ENCODE results near the gene RBFOX2.
A peak's percentile ranks its signal among the peaks of the same experiment; 100 is the strongest.

RBFOX2 gene

DNA sequence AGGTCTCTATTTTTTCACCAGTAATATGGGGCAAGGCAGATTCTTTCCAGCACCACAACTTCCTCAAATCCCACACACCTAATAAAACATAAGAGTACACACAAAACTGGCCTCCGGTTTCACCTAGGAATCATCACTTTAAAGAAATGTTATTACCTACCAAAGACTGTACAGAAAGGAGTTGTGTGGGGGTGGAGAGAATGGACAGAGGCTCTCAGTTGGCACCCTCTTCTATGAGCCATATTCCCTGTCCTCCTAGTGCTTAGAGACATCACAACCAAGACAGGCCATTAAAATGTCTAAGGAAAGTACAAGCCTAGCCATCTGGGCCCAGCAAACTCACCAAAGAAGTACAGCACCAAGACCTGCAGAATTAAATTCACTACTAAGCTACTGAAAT is 56.1 kb downstream of the RBFOX2 start:
- no peak for DNase-seq (ENCODE audit: low spot score)

DNA sequence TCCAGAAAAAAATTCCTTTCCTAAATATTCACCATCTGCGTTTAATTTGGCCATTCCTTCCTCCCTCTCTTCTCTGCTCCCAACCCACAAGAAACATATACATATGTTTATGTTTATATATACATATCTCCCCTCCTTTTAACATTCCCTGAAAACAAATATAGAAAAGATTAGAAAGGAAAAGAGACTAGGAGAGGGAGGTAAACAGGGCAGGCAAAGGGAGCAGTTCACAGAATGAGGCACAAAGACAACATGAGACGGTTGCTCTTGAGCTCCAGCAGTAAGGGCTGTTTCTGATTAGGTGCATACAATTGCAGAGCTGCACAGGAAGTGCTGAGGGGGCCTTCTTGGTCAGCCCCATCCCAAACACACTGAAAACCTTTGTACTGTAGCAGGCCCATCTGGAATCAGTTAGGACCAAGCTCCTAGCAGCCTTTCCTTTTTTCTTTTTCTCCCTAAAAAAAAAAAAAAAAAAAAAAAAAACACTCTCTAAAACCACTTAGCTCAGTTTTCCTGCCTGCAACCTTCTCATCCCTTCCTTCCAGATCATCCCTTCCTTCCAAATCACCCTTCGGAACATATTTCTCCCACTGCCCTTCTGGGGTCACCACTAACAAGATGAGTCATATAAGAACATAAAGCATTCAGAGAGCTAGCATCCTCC is 57.0 kb downstream of the RBFOX2 start:
- DNase-seq (ENCODE audit: low spot score), result no peak

DNA sequence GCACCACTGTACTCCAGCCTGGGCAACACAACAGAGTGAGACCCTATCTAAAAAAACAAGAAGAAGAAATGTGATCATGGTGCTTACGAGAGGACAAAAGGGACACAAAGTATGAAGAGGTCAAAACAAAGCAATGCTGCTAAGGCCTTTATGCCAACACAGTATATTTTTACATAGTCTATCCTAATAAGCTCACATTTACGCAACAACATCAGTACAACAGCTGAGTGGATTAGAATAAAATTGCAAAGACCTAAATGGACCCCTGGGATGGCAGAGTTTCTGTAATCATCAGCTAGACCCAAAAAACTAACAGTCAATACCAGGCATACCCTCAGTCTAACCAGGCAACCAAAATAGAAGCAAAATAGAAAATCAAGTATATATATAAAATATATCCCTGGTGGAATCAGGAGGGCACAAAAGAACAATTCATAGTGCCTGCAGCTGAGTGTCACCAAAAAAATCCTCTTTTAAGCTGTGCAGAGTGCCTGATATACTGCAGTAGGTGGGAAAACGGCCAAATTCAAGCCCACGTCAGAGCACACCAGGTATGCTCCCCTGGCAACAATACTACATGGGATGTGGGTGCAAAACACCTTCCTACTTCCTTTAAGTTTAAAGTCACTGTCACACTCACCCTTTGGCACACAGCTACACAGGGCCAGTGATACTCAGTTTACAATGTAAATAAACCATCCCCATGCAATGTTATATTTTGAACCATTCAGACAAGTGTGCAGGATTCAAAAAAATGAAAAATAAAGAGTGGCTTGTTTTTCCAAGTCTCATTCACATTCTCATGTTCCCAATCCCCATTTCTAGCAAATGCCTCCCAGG is 57.8 kb downstream of the RBFOX2 start:
- no peak for DNase-seq (ENCODE audit: low spot score)

DNA sequence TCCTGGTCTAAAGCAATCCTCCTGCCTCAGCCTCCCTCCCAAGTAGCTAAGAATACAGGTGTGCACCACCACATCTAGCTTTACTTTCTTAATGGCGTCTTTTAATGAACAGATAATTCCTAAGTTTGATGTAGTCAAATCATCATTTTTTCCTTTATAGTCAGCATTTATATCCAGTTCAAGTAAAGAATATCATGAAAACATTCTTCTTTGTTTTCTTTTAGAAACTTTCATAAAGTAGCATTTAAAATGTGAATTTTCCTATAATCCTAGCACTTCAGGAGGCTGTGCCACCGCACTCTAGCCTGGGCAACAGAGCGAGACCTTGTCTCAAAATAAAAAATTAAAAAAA is 61.6 kb downstream of the RBFOX2 start:
- no peak for DNase-seq (ENCODE audit: low spot score)

DNA sequence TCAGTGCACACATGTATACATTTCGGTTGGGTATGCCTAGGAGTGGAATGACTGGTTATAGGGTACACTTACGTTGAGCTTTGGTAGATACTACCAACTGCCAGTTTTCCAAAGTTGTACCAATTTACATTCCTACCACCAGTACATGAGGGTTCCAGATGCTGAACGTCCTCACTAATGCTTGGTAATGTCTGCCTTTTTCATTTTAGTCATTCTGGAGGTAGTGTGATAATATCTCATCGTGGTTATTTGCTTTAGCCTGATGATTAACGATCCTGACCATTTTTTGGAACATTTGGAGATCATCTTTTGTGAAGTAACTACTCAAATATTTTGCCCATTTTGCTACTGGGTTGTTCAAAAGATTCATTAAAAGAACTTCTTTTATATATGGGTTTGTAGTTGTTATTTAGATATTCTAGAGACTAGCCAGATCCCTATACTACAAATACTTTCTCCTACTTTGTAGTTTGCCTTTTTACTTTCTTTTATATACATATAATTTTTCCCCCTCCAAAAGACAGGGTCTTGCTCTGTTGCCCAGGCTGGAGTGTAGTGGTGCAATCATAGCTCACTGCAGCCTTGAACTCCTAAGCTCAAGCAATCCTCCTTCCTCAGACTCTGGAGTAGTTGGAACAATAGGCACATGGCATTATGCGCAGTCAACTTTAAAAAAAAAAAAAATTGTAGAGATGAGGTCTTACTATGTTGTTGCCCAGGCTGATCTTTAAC is 62.1 kb downstream of the RBFOX2 start:
- no peak for DNase-seq (ENCODE audit: low spot score)

DNA sequence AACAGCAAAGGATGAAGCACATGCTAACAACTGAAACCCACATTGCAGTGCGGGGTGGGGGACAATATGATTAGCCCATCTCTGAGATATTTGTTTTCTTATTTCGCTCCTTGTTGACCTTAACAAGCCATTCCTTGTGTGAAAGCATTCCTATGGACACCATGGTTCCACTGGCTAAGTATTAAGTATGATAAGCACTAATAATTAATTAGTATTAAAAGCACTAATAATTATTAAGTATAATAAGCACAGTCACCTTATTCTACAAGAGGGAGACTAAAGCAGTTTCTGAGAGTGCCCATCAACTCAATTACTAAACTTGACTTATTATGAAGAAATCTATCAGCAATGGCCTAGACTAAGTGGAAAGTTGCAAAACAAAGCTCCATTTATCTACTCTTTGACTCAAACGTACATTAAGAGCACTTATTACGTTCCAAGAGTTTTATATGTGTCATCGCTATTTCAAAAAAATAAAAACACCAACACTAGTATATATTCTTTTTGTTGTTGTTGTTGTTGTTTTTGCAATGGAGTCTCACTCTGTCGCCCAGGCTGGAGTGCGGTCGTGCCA is 65.3 kb downstream of the RBFOX2 start:
- DNase-seq (ENCODE audit: low spot score), result no peak

DNA sequence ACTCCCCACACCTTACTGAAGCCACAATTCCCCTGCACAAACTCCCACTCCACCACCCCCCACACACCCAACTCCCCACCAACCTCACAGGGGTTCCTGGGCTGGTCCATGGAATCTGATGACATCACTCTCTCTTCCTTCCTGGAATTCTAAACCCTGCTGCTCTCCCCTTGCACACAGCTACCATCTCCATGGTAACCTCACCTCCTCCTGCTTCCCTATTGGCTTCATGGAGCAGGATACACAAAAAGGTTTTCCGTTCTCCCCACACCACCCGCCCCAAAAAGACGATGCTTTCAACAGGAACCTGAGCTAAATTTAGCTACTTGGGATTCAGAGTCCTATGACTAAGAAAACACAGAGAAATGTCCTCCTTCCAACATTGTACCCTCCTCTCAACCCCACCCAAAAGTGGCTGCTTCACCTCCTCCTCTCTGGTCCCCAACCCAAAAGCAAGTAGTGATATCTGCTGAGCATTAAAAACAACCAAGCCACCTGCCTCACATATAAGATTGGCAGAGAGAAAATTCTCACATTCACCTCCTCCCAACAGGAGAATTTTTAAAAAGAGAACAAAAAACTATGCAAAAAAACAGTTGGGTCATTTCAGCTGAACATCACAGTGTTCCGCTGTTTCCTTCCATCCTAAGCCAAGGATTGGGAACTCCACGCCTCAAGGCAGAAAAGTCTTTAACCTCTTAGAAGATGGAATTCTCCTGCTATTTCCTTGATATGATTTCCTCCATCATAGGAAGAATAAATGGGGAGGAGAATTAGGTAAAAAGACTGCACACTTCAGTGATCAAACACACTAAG is 66.9 kb downstream of the RBFOX2 start:
- DNase-seq (ENCODE audit: low spot score), result no peak

DNA sequence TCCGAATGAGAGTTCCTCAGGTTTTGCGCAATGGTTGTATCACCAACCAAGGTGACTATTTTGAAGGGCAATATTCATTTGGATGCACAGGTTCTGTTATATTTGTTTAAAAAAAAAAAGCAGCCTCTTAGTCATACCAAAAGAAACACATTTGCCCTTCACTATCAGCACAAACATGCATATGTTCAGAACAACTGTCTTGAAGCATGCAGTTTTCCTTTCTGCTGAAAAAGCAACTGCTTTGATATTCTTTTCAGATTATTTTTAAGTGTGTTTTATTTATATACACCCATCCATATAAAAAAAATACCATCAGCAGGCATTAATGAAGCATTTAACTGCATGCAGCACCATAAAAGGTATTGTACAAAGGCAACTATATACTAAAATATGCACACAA is 67.8 kb downstream of the RBFOX2 start:
- DNase-seq (ENCODE audit: low spot score), result no peak

DNA sequence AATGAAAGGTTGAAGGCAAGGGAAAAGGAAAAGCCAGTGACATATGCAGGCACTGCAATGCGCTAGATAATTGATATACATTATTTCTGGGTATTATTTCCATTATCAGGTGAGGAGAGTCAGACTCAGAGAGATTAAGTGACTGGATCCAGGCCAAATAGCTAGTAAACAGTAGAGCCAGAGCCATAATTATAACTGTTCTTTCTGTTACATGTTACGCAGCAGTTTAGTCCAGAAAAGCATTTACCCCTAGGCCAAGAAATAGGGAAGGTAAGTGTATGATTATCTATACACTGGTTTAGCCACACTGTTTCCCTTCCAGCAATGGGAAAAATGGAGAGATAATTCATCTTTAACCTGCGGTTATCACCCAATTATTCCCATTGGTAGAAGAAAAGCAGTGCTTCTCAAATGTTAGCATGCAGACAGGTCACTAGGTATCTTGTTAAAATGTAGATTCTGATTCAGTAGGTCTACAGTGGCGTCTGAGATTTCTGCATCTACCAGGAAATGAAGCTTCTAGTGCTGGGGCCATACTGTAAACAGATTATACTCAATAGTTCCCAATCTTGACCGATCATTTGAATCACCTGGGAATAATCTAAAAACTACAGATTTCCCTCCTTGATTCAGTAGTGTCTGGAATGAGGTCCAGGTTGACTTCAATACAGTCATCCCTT is 69.4 kb downstream of the RBFOX2 start:
- DNase-seq (ENCODE audit: low spot score), result no peak

DNA sequence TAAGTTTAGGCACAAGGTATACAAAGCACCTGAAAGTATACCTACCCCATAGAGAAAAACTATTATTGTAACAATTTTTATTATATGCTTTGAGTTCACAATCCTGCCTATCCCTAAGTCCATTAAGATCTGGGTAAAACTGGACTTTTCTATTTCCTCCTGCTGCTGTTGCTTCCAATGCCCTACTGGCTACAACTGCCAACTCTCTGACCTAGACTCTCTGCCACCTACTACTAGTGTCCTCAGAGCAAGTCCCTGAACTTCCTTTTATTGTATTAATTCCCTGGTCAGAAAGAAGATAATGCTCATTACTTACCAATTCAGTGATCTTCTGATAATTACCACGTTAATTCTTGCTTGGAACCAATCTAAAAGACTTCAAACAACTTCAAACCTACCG is 70.3 kb downstream of the RBFOX2 start:
- DNase-seq (ENCODE audit: low spot score), result no peak

DNA sequence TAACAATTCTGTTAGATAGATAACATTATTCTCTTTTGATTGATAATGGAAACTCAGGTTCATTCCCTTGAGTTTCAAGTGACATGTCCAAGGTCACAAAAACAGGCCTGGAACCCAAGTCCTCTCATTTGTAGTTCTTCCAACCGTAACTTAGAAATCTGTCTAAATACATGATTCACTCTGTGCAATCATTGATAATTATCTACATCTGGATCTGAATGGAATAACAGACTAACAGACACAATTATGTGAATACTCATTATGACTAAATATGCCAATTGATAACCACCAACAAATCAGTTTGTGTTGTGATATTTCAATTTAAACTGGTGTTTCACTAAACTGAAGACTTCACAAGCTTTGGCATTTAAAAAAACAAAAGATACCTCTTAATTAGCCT is 71.0 kb downstream of the RBFOX2 start:
- DNase-seq (ENCODE audit: low spot score), result no peak

DNA sequence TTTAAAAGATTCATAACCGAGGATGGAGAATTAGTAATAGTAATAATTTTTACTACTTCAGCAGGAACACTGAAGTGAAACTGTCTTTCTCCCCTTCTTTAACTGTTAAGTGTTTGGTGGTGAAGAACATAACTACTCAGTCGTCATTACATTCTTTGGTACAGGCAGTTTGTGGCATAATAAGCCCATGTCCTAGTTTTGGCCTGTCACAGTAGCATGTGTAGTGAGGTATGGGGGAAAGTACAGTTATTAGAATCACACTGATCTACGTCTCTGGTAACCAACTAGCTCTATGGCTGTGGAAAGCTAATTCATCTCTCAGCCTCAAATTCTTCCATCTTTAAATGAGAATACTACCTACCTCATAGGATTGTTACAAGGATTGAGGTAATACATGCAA is 71.8 kb downstream of the RBFOX2 start:
- DNase-seq (ENCODE audit: low spot score), result no peak

DNA sequence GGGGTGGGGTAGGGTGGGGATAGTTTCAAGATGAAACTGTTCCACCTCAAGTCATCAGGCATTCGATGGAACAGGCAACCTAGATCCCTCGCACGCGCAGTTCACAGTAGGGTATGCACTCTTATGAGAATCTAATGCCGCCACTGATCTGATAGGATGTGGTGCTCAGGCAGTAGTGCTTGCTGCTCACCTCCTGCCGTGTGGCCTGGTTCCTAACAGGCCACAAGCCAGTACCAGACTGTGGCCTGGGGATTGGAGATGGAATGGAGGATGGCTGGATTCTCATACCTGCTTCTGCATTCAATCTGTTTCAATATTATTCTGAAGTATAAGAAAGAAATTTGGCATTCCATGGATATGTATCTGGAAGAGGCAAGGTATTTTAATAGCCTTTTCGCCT is 73.1 kb downstream of the RBFOX2 start:
- DNase-seq (ENCODE audit: low spot score), result no peak

DNA sequence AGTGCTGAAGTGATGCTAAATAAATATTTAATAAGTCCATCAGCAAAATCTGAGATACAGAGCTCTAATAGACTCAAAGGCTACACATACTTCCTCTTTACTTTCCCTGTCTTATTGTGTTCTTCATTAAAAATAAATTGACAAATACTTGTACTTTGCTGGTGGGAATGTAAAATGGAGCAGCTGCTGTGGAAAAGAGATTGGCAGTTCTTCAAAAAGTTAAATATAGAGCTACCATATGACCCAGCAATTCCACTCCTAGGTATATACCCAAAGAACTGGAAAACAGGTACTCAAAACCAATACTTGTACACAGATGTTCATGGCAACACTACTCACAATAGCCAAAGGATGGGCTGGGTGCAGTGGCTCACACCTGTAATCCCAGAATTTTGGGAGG is 76.0 kb downstream of the RBFOX2 start:
- no peak for DNase-seq (ENCODE audit: low spot score)

DNA sequence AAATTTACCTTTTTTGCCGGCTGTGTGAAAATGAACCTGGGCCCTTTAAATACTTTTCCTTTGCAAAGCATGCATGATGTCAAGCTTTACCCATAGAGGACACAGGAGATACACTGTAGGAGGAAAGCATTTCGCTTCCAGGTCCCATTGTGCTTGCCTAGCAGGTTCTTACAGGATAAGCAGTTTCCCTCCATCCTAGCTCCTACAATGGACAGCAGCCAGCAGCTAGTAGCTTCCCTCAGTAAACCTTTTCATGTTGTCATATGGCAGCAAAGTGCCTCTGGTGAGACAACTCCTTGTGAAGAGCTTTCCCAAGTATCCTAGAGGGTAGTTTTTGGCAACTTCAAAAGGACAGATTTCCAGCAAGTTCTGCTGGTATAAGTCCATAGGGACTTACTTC is 78.4 kb downstream of the RBFOX2 start:
- no peak for DNase-seq (ENCODE audit: low spot score)

DNA sequence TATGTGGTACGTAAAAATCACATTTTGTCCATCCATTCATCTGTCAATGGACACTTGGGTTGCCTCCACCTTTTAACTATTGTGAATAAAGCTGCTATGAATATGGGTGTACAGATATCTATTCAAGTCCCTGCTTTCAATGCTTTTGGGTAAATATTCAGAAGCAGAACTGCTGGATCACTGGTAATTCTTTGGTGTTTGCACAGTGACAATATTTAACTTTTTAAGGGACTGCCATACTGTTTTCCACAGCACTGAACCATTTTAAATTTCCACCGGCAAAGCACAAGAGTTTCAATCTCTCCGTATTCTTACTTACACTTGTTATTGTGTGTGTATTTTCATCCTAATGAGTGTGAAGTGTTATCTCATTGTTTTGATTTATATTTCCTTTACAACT is 79.4 kb downstream of the RBFOX2 start:
- no peak for DNase-seq (ENCODE audit: low spot score)

DNA sequence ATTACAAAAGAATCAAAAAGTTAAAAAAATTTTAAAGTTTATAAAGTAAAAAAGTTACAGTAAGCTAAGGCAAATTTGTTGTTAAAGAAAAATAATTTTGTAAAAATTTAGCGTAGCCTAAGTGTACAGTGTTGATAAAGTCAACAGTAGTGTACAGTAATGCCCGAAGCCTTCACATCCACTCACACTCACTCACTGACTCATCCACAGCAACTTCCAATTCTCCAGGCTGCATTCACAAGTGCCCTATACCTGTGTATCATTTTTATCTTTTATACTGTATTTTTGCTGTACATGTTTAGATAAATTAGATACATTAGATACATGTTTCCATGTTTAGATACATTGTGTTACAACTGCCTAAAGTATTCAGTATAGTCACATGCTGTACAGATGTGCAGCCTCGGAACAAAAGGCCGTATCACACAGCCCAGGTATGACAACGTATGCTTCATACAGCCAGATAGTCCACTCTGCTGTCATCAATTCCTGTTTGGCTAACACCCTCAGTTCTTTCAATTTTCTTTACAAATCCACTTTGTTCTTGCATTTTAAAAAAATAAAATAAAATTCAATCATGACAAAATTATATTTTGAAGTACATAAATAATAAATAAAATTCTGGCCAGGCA is 80.7 kb downstream of the RBFOX2 start:
- DNase-seq (ENCODE audit: low spot score), result no peak

DNA sequence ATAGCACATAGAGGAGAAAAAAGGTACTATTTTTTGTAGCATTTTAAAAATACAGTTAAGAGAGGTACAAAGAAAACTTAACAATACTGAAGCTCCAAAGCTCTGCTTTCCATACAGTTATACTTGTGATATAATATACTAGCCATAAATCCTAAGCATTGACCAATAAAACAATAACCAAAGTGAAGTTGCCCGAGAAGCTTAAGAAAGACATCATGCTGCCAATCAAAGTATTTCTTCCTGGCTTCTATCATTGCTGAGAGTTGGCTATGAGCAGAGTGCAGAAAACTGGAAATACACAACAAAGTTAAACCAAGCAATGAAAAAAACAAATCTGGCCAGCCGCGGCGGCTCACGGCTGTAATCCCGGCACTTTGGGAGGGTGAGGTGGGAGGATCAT is 84.2 kb downstream of the RBFOX2 start:
- DNase-seq (ENCODE audit: low spot score), result no peak

DNA sequence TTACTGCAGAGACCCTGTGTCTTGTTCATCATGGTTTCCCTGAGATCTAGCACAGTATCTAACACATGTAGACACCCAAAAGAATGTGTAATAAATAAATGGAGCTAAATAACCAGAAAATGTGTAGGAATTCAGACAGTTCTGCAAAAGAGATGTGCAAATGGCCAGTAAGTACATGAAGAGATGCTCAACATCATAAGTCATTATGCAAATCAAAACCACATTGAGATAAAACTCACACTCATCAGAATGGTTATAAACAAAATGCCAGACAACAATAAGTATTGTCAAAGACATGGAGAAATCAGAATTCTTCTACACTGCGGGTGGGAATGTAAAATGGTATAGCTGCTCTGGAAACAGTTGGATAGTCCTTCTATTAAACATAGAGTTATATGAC is 88.5 kb downstream of the RBFOX2 start:
- no peak for DNase-seq (ENCODE audit: low spot score)

DNA sequence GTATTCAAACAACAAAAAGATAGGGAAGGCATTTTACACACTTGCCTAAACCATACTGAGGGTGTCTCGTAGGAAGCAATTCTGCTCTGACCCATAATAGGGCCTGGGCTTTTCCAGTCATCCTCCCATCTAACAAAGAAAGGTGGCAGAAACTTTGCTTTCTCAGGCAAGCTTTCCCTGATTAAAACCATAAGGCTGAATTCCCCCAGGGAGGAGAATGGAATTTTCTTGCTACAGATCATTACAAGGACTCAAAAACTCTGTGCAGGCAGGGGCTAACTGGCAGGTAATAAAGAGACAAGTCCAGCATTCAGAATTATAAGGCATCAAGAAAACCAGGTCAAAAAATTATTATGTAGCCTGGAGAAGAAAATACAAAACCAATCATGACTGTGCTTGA is 90.4 kb downstream of the RBFOX2 start:
- no peak for DNase-seq (ENCODE audit: low spot score)

DNA sequence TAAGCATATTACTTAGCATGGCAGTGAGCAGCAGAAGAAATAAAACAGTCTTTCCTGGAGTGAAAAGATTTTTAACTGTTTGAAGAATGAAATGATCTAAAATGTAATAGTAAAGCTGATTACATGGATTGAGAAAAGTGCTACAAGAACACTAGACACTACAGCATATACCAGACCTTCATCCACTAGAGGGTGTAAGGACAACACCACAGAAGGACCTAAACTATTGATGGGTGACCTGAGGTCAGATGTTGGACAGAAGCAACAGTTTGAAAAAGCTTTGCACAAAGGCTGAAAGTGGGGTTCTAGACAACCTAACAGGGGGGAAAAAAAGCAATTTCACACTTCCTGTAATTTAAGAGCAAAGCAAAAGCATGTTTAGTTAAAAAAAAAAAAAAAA is 97.7 kb downstream of the RBFOX2 start:
- DNase-seq (ENCODE audit: low spot score), result peak; percentile 16

Measured in HuH-7.5 (cell line).